ENCODE data around the gene COA8. TPM values are rescaled to one million over a fixed set of nuclear protein-coding genes. Genes with fewer than 3 reads are reported as not detected.
A peak's percentile ranks its signal among the peaks of the same experiment; 100 is the strongest.

Gene COA8
- total and polyA plus RNA-seq, 3 donors from 2014 or later: 28.9 to 152 (median 68.7) TPM

- DNase-seq: peak; percentile 91
- peak overlapping the region; percentile 15 to 77 for H3K27ac ChIP-seq
- TF ChIP-seq, protein P1, sequence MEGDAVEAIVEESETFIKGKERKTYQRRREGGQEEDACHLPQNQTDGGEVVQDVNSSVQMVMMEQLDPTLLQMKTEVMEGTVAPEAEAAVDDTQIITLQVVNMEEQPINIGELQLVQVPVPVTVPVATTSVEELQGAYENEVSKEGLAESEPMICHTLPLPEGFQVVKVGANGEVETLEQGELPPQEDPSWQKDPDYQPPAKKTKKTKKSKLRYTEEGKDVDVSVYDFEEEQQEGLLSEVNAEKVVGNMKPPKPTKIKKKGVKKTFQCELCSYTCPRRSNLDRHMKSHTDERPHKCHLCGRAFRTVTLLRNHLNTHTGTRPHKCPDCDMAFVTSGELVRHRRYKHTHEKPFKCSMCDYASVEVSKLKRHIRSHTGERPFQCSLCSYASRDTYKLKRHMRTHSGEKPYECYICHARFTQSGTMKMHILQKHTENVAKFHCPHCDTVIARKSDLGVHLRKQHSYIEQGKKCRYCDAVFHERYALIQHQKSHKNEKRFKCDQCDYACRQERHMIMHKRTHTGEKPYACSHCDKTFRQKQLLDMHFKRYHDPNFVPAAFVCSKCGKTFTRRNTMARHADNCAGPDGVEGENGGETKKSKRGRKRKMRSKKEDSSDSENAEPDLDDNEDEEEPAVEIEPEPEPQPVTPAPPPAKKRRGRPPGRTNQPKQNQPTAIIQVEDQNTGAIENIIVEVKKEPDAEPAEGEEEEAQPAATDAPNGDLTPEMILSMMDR (IDR thresholded peaks at IDR 0.05): no peak
- TF ChIP-seq POLR2A (IDR thresholded peaks at IDR 0.05): no peak
- H3K36me3 ChIP-seq (ENCODE audit: low read depth, missing control alignments): no peaks in the 10 kb centered on the region
- H3K27me3 ChIP-seq: no peaks in the 10 kb centered on the region
- no peak overlapping the region for H3K4me3 ChIP-seq
- WGBS, 2 donors: 31 to 43% methylated on average over 9 of the region's 9 CpGs
- peaks cover 12% of the 10 kb centered on the region for H3K4me1 ChIP-seq
- intact Hi-C loops (cut with DNase I; ENCODE audit: low total_unique reads): no loop called here
- H3K9me3 ChIP-seq: no peaks in the 10 kb centered on the region
These were observed 13.7 kb downstream of the COA8 start for GRCh38 chr14:103576371-103577024.

- no peak for TF ChIP-seq POLR2A (IDR thresholded peaks at IDR 0.05)
- TF ChIP-seq, protein P1 (IDR thresholded peaks at IDR 0.05): no peak
- intact Hi-C loops (cut with DNase I; ENCODE audit: low total_unique reads): no loop called here
- Histone ChIP-seq H3K4me1 (peaks cover 12% of the 10 kb centered on the region), H3K4me3 (no peak overlapping the region), H3K27ac (no peak overlapping the region), H3K9me3 (no peaks in the 10 kb centered on the region), H3K36me3 (ENCODE audit: low read depth, missing control alignments) (no peaks in the 10 kb centered on the region), H3K27me3 (no peaks in the 10 kb centered on the region)
- no peak for DNase-seq
- 91 to 92% methylated on average over 12 of the region's 12 CpGs for WGBS, 2 donors
These were observed 15.8 kb downstream of the COA8 start for GRCh38 chr14:103578401-103579075.

DNA sequence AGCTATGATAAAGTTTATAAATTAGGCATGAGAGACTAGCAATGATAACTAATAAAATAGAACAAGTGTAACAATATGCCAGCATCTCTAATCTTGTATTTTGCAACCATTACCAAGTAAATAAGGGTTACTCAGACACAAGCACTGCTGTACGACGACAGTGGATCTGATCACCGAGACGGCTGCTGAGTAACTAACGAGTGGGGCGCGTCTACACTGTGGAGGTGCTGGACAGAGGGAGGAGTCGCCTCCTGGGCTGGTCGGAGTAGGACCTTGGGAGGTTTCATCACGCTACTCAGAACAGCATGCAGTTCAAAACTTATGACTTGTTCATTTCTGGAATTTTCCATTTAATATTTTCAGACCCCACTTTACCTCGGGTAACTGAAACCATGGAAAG is 18.4 kb downstream of the COA8 start:
- intact Hi-C loops (cut with DNase I; ENCODE audit: low total_unique reads): no loop called here
- H3K27ac ChIP-seq: no peak overlapping the region
- H3K4me3 ChIP-seq: no peak overlapping the region
- no peaks in the 10 kb centered on the region for H3K36me3 ChIP-seq (ENCODE audit: low read depth, missing control alignments)
- TF ChIP-seq, protein P1 (IDR thresholded peaks at IDR 0.05): no peak
- TF ChIP-seq POLR2A (IDR thresholded peaks at IDR 0.05): no peak
- no peak for DNase-seq
- 81 to 82% methylated on average over 11 of the region's 11 CpGs for WGBS, 2 donors
- H3K4me1 ChIP-seq: peaks cover 10% of the 10 kb centered on the region
- H3K9me3 ChIP-seq: no peaks in the 10 kb centered on the region
- H3K27me3 ChIP-seq: no peaks in the 10 kb centered on the region

DNA sequence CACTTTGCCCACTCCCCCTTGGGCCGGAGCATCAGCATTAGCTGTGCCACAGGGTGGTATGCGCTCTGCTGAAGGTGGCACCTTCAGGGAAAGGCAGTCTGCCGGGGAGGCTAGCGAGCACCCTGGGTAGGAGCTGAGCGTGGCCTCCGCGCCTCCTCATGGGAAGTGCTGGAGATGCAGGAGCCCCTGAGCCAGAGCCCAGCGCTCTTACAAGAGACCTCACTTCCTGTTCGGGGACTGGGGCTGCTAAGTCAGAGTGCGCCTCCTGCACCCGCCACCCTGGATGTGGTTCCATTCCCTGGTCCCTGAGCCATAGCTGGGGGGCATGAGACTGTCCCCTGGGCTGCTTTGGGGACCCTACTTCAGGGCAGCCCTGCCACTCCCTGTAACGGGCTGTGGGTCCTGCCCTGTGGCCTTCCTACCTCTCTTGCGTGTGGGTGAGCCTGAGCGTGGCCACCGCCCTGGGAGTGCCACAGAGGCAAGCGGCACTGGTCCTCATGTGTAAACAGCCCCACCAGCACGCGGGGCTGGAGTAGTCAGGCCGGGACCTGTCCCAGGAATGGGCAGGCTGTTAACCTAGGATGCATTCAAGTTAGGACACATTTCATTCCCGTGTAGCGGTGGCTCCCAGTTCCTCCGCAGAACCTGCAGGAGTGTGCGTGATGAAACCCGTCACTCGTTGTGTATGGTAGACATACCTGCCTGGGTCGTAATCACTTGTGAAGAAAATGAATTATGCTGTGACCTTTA is 19.4 kb downstream of the COA8 start:
- Histone ChIP-seq H3K9me3 (no peaks in the 10 kb centered on the region), H3K27me3 (no peaks in the 10 kb centered on the region), H3K4me1 (peaks cover under 1% of the 10 kb centered on the region), H3K27ac (no peak overlapping the region), H3K36me3 (ENCODE audit: low read depth, missing control alignments) (no peaks in the 10 kb centered on the region), H3K4me3 (no peak overlapping the region)
- intact Hi-C loops (cut with DNase I; ENCODE audit: low total_unique reads): no loop called here
- no peak for TF ChIP-seq POLR2A (IDR thresholded peaks at IDR 0.05)
- TF ChIP-seq, protein P1 (IDR thresholded peaks at IDR 0.05): no peak
- DNase-seq: no peak
- WGBS, 2 donors: 93 to 95% methylated on average over 19 to 26 of the region's 26 CpGs

Data from testis (tissue), 3 donors.